HL-60 (cell line): ENCODE data around the gene PTPRR.

ENCODE experiments used
- CTCF ChIP-seq: IDR thresholded peaks from one replicate; pipeline ENCODE4 v1.5.1; 2011; ENCODE audit warnings: low read length, control low read depth, inconsistent platforms; ENCODE audit not compliant: insufficient read depth
- GABPA ChIP-seq: IDR thresholded peaks from 2 replicates; pipeline ENCODE4 v1.6.1; 2012; ENCODE audit warnings: low read depth
- POLR2AphosphoS5 ChIP-seq: IDR thresholded peaks from 2 replicates; pipeline ENCODE4 v1.6.1; 2012; ENCODE audit warnings: low read depth
- REST ChIP-seq: IDR thresholded peaks from 2 replicates; pipeline ENCODE4 v1.6.1; 2012; ENCODE audit warnings: low read depth; ENCODE audit not compliant: insufficient replicate concordance
- SPI1 ChIP-seq: IDR thresholded peaks from 2 replicates; pipeline ENCODE4 v1.6.1; 2012; ENCODE audit warnings: low read depth, mild to moderate bottlenecking, borderline replicate concordance

GRCh38 chr12:70683976-70684375, 236.6 kb downstream of the PTPRR start:
- no peak for TF ChIP-seq CTCF
- TF ChIP-seq GABPA = no peak
- no peak for TF ChIP-seq SPI1
- no peak for TF ChIP-seq REST
- no peak for TF ChIP-seq POLR2AphosphoS5
